ENCODE measurements around the gene MRPS17. TPM values are rescaled to one million over a fixed set of nuclear protein-coding genes. Genes with fewer than 3 reads are reported as not detected.

The MRPS17 gene
- total RNA-seq, result 1 to 10 TPM; 6.7 to 6.9 TPM
- polyA plus RNA-seq (2013, experiment 1 of 2), result 8.5 TPM
- 7.4 TPM for polyA plus RNA-seq (2013, experiment 2 of 2)
- total RNA-seq, result 2.8 to 24.6 (median 6.4) reads per million in 172 experiments

- Mint-ChIP-seq H3K4me3 (peak within 1 kb of the TSS; percentile 94), H3K27me3 (no peaks in the 10 kb centered on the region), H3K9me3 (no peaks in the 10 kb centered on the region), H3K36me3 (ENCODE audit: low read depth) (peaks cover 26% of the 10 kb centered on the region), H3K27ac (peak within 1 kb of the TSS; percentile 92), H3K4me1 (ENCODE audit: low read depth) (peaks cover 26% of the 10 kb centered on the region)
- Histone ChIP-seq H3K36me3 (ENCODE audit: insufficient read depth, low read length) (peaks cover 8% of the 10 kb centered on the region), H3K27ac (ENCODE audit: low read depth in 1 of 2, low read length in 2 of 2) (peak within 1 kb of the TSS; percentile 76 to 89), H3K4me3 (ENCODE audit: low read length) (peak within 1 kb of the TSS; percentile 96), H3K4me1 (ENCODE audit: insufficient read depth, low read length) (peaks cover 13% of the 10 kb centered on the region), H3K27me3 (ENCODE audit: control insufficient read depth in 1 of 2, insufficient read depth in 2 of 2, low read length in 2 of 2) (no peaks in the 10 kb centered on the region), H3K9me3 (ENCODE audit: control insufficient read depth in 1 of 2, insufficient read depth in 1 of 2, low read length in 2 of 2) (no peaks in the 10 kb centered on the region)
- intact Hi-C loops (cut with DNase I, micrococcal nuclease), result loop anchor here (1.0 to 5.0 kb wide), 6 partner anchors 10 to 584 kb away; partner anchors contain the start of genes LANCL2 (in 2 of the 2), CCT6A (in 1 of the 2), NIPSNAP2 (in 1 of the 2) and PSPH (in 1 of the 2)
- POLR2A ChIA-PET, result interaction anchor here (1.1 to 1.4 kb wide), 2 partner anchors 12 to 586 kb away, joined by 3 to 6 read pairs; partner anchors contain the start of gene NIPSNAP2
- no peak for TF ChIP-seq CTCF (IDR thresholded peaks at IDR 0.05)
- CTCF ChIA-PET, result interaction anchor here (0.7 kb wide), 1 partner anchor 357 kb away, joined by 3 read pairs; no protein-coding TSS in a partner anchor
- ATAC-seq (ENCODE audit: poor library complexity), result peak; percentile 99
- DNase-seq, result peak; percentile 82 to 97 (median 91)
Measured at GRCh38 chr7:55951637-55952351, at the start of gene MRPS17. TSS of gene MRPS17 (plus strand) at chr7:55951877. CDS start at chr7:55953196, 1,319 bp downstream.

- peaks cover 0 to 6% of the 10 kb centered on the region in 2 experiments for H3K9me3 ChIP-seq (ENCODE audit: control insufficient read depth in 1 of 2, insufficient read depth in 1 of 2, low read length in 2 of 2)
- H3K27ac Mint-ChIP-seq, result no peak overlapping the region
- no peak overlapping the region for H3K4me3 ChIP-seq (ENCODE audit: low read length)
- TF ChIP-seq CTCF (IDR thresholded peaks at IDR 0.05), result no peak
- H3K4me3 Mint-ChIP-seq, result no peak overlapping the region
- no peak overlapping the region for H3K27ac ChIP-seq (ENCODE audit: low read depth in 1 of 2, low read length in 2 of 2)
- H3K4me1 Mint-ChIP-seq (ENCODE audit: low read depth), result no peaks in the 10 kb centered on the region
- CTCF ChIA-PET, result no interaction called here
- intact Hi-C loops (cut with DNase I, micrococcal nuclease), result no loop called here
- no peaks in the 10 kb centered on the region for H3K27me3 ChIP-seq (ENCODE audit: control insufficient read depth in 1 of 2, insufficient read depth in 2 of 2, low read length in 2 of 2)
- ATAC-seq (ENCODE audit: poor library complexity), result no peak
- peaks cover 6% of the 10 kb centered on the region for H3K9me3 Mint-ChIP-seq
- H3K36me3 ChIP-seq (ENCODE audit: insufficient read depth, low read length), result no peaks in the 10 kb centered on the region
- H3K27me3 Mint-ChIP-seq, result no peaks in the 10 kb centered on the region
- peaks cover 27% of the 10 kb centered on the region for H3K36me3 Mint-ChIP-seq (ENCODE audit: low read depth)
- POLR2A ChIA-PET, result no interaction called here
- no peaks in the 10 kb centered on the region for H3K4me1 ChIP-seq (ENCODE audit: insufficient read depth, low read length)
- DNase-seq, result no peak
Measured at GRCh38 chr7:55903985-55904759, 47.5 kb upstream of the MRPS17 start.

GRCh38 chr7:55912748-55913158, 38.9 kb upstream of the MRPS17 start:
- H3K36me3 ChIP-seq (ENCODE audit: insufficient read depth, low read length), result peaks cover 3% of the 10 kb centered on the region
- no peaks in the 10 kb centered on the region for H3K4me1 Mint-ChIP-seq (ENCODE audit: low read depth)
- no peak for TF ChIP-seq CTCF (IDR thresholded peaks at IDR 0.05)
- H3K27ac ChIP-seq (ENCODE audit: low read depth in 1 of 2, low read length in 2 of 2), result no peak overlapping the region
- H3K27me3 ChIP-seq (ENCODE audit: control insufficient read depth in 1 of 2, insufficient read depth in 2 of 2, low read length in 2 of 2), result no peaks in the 10 kb centered on the region
- H3K27ac Mint-ChIP-seq, result no peak overlapping the region
- ChIA-PET POLR2A (no interaction called here), CTCF (interaction anchor here (0.7 kb wide), 1 partner anchor 52 kb away, joined by 3 read pairs; no protein-coding TSS in a partner anchor)
- no peak overlapping the region for H3K4me3 Mint-ChIP-seq
- no peak overlapping the region for H3K4me3 ChIP-seq (ENCODE audit: low read length)
- intact Hi-C loops (cut with DNase I, micrococcal nuclease), result no loop called here
- no peaks in the 10 kb centered on the region for H3K4me1 ChIP-seq (ENCODE audit: insufficient read depth, low read length)
- peaks cover 48% of the 10 kb centered on the region for H3K36me3 Mint-ChIP-seq (ENCODE audit: low read depth)
- ATAC-seq (ENCODE audit: poor library complexity) (no peak), DNase-seq (no peak)
- peaks cover under 1% of the 10 kb centered on the region for H3K9me3 Mint-ChIP-seq
- no peaks in the 10 kb centered on the region for H3K9me3 ChIP-seq (ENCODE audit: control insufficient read depth in 1 of 2, insufficient read depth in 1 of 2, low read length in 2 of 2)
- no peaks in the 10 kb centered on the region for H3K27me3 Mint-ChIP-seq
